Measurements from ENCODE around the gene MACROD2.

DNA sequence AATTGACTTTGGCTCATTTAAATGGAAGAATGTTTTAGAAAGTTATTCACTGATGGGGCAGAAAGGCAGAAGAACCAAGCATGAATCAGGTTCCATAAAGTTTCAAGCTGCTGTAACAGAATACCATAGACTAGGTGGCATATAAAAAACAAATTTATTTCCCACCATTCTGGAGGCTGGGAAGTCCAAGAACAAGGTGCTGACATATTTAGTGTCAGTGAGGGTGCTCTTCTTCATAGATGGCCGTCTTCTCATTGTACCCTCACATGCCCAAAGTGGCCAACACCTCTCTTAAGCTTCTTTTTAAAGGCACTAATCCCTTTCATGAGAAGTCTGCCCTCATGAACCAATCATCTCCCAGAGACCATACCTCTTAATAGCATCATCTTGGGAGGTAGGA is 902.3 kb downstream of the MACROD2 start:
- TF ChIP-seq PPARA (CRISPR knock-in tag; IDR thresholded peaks at IDR 0.05; ENCODE audit: borderline replicate concordance) (no peak), ISL1 (CRISPR knock-in tag; IDR thresholded peaks at IDR 0.05) (no peak)
- TF ChIP-seq, protein P1, sequence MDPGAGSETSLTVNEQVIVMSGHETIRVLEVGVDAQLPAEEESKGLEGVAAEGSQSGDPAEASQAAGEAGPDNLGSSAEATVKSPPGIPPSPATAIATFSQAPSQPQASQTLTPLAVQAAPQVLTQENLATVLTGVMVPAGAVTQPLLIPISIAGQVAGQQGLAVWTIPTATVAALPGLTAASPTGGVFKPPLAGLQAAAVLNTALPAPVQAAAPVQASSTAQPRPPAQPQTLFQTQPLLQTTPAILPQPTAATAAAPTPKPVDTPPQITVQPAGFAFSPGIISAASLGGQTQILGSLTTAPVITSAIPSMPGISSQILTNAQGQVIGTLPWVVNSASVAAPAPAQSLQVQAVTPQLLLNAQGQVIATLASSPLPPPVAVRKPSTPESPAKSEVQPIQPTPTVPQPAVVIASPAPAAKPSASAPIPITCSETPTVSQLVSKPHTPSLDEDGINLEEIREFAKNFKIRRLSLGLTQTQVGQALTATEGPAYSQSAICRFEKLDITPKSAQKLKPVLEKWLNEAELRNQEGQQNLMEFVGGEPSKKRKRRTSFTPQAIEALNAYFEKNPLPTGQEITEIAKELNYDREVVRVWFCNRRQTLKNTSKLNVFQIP (CRISPR knock-in tag; IDR thresholded peaks at IDR 0.05; ENCODE audit: borderline replicate concordance, low read depth): no peak
- TF ChIP-seq, protein P2, sequence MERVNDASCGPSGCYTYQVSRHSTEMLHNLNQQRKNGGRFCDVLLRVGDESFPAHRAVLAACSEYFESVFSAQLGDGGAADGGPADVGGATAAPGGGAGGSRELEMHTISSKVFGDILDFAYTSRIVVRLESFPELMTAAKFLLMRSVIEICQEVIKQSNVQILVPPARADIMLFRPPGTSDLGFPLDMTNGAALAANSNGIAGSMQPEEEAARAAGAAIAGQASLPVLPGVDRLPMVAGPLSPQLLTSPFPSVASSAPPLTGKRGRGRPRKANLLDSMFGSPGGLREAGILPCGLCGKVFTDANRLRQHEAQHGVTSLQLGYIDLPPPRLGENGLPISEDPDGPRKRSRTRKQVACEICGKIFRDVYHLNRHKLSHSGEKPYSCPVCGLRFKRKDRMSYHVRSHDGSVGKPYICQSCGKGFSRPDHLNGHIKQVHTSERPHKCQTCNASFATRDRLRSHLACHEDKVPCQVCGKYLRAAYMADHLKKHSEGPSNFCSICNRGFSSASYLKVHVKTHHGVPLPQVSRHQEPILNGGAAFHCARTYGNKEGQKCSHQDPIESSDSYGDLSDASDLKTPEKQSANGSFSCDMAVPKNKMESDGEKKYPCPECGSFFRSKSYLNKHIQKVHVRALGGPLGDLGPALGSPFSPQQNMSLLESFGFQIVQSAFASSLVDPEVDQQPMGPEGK (CRISPR knock-in tag; IDR thresholded peaks at IDR 0.05; ENCODE audit: borderline replicate concordance): no peak
- TF ChIP-seq, protein P3, sequence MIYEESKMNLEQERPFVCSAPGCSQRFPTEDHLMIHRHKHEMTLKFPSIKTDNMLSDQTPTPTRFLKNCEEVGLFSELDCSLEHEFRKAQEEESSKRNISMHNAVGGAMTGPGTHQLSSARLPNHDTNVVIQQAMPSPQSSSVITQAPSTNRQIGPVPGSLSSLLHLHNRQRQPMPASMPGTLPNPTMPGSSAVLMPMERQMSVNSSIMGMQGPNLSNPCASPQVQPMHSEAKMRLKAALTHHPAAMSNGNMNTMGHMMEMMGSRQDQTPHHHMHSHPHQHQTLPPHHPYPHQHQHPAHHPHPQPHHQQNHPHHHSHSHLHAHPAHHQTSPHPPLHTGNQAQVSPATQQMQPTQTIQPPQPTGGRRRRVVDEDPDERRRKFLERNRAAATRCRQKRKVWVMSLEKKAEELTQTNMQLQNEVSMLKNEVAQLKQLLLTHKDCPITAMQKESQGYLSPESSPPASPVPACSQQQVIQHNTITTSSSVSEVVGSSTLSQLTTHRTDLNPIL (CRISPR knock-in tag; IDR thresholded peaks at IDR 0.05; ENCODE audit: low read depth): no peak
